Measurements from ENCODE around the gene APOC3. TPM values are rescaled to one million over a fixed set of nuclear protein-coding genes. Genes with fewer than 3 reads are reported as not detected.
A peak's percentile ranks its signal among the peaks of the same experiment; 100 is the strongest.

Gene APOC3
- total RNA-seq, 2 donors from 2014 or later, result 5.7 TPM; not detected in 1

DNA sequence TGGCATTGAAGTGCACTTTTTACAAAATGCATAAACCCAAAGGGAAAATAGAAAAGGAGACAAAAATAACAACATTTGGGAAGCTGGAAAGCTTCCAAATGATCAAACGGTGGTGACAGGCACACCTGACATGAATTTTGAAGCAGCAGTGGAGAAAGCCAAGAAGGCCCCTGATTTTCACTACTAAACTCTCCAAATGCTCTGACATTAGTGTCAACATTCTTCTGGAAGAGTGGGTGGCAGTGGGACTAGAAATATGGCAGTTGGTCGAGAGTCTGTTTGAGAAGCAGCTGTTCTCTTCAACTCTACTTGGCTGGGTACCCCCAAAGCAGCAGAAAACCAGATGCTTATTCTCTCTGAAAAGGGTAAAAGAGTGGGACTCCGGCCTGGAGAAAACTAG is 25.7 kb upstream of the APOC3 start:
- intact Hi-C loops (cut with DNase I), result no loop called here
- no peak overlapping the region for H3K9ac ChIP-seq (ENCODE audit: low read depth in 2 of 2, low read length in 2 of 2)
- no peak for TF ChIP-seq CTCF (IDR thresholded peaks at IDR 0.05)
- no peaks in the 10 kb centered on the region for H3K36me3 ChIP-seq
- no peak for DNase-seq
- no peak overlapping the region for H3K4me3 ChIP-seq
- H3K9me3 ChIP-seq, result no peaks in the 10 kb centered on the region
- H3K27ac ChIP-seq, result no peak overlapping the region
- H3K4me1 ChIP-seq, result no peaks in the 10 kb centered on the region
- H3K27me3 ChIP-seq, result no peaks in the 10 kb centered on the region

DNA sequence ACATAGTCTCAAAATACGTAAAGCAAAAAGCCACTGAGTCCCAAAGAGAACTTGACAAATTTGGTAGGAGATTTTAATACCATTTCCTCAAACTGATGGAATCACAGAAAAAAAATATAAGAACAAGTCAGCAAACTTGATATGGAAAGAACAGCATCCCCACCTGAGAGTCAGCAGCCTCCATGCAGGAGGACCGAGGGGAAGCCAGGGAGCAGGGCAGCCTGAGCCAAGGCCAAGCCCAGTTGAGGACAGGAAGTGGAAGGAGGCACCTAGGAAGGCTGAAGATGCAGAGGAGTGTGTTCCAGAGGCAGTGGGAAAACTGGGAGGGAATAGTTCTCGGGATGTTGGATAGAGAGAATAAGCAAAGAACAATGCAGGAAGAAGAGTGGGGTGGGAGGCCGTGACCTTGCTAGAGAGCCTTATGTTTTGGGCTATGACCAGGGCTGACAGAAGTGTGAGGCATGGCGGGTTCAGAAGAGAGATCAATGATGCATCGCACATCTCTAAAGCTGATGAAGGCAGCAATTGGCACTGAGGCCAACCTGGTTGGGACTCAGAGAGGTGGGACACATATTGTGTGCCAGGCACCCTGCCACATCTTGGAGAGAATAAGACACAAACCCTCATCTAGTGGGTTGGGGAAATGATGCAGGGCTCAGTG is 22.0 kb upstream of the APOC3 start:
- Histone ChIP-seq H3K4me3 (no peak overlapping the region), H3K4me1 (no peaks in the 10 kb centered on the region), H3K27ac (no peak overlapping the region), H3K36me3 (no peaks in the 10 kb centered on the region), H3K9me3 (no peaks in the 10 kb centered on the region), H3K27me3 (no peaks in the 10 kb centered on the region), H3K9ac (ENCODE audit: low read depth in 2 of 2, low read length in 2 of 2) (no peak overlapping the region)
- no peak for DNase-seq
- intact Hi-C loops (cut with DNase I), result no loop called here
- TF ChIP-seq CTCF (IDR thresholded peaks at IDR 0.05), result no peak

GRCh38 chr11:116808262-116809175 is 21.2 kb upstream of the APOC3 start:
- Histone ChIP-seq H3K4me1 (no peaks in the 10 kb centered on the region), H3K9ac (ENCODE audit: low read depth in 2 of 2, low read length in 2 of 2) (no peak overlapping the region), H3K36me3 (no peaks in the 10 kb centered on the region), H3K9me3 (no peaks in the 10 kb centered on the region), H3K4me3 (no peak overlapping the region), H3K27me3 (no peaks in the 10 kb centered on the region), H3K27ac (no peak overlapping the region)
- TF ChIP-seq CTCF (IDR thresholded peaks at IDR 0.05), result no peak
- peak; percentile 67 for DNase-seq
- intact Hi-C loops (cut with DNase I), result no loop called here

- H3K27ac ChIP-seq, result no peak overlapping the region
- no peak overlapping the region for H3K9ac ChIP-seq (ENCODE audit: low read depth in 2 of 2, low read length in 2 of 2)
- no peak overlapping the region for H3K4me3 ChIP-seq
- H3K9me3 ChIP-seq, result no peaks in the 10 kb centered on the region
- no peak for TF ChIP-seq CTCF (IDR thresholded peaks at IDR 0.05)
- H3K27me3 ChIP-seq, result no peaks in the 10 kb centered on the region
- intact Hi-C loops (cut with DNase I), result no loop called here
- no peaks in the 10 kb centered on the region for H3K36me3 ChIP-seq
- H3K4me1 ChIP-seq, result no peaks in the 10 kb centered on the region
- no peak for DNase-seq
Measured at GRCh38 chr11:116811194-116811593, 18.5 kb upstream of the APOC3 start.

GRCh38 chr11:116812109-116812508 is 17.6 kb upstream of the APOC3 start:
- Histone ChIP-seq H3K9me3 (no peaks in the 10 kb centered on the region), H3K36me3 (no peaks in the 10 kb centered on the region), H3K4me1 (no peaks in the 10 kb centered on the region), H3K27ac (no peak overlapping the region), H3K4me3 (no peak overlapping the region), H3K27me3 (no peaks in the 10 kb centered on the region), H3K9ac (ENCODE audit: low read depth in 2 of 2, low read length in 2 of 2) (no peak overlapping the region)
- no peak for DNase-seq
- TF ChIP-seq CTCF (IDR thresholded peaks at IDR 0.05), result no peak
- intact Hi-C loops (cut with DNase I), result no loop called here

All from colonic mucosa (tissue), 4 donors.